Activated naive CD8-positive, alpha-beta T cell treated with anti-CD3 and anti-CD28 coated beads, Interleukin-2, amount 50 U/mL, for 16 hours (primary cell): ENCODE measurements around the gene THAP2.

Source experiments
- DNase-seq: peaks from one replicate; pipeline ENCODE4 v3.0.0-alpha.2; 2020; ENCODE audit warnings: low read depth, low spot score

Gene THAP2

GRCh38 chr12:71703206-71703605 is 39.1 kb downstream of the THAP2 start:
- no peak for DNase-seq

DNA sequence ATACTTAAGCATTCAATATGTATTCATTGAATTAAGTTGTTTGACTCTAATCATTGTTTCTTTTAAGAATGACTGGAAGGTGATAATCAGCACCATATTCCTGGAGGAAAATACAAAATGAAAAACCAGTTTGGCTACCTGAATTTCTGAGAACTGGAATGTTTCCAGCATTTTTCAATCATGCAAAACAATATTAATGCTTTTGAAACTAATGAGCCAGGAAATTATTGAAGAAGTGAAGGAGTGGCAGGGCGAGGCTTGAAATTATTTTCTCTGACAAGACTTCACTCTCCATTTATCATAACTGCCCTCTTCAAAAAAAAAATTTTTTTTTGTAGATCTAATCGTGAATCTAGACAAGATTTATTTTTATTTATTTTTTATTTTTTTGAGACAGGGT is 40.8 kb downstream of the THAP2 start:
- DNase-seq = no peak

GRCh38 chr12:71708658-71709057 is 44.6 kb downstream of the THAP2 start:
- no peak for DNase-seq

- no peak for DNase-seq
Observed at GRCh38 chr12:71710276-71711125, 46.4 kb downstream of the THAP2 start.

GRCh38 chr12:71718611-71719010 is 54.5 kb downstream of the THAP2 start:
- no peak for DNase-seq

DNA sequence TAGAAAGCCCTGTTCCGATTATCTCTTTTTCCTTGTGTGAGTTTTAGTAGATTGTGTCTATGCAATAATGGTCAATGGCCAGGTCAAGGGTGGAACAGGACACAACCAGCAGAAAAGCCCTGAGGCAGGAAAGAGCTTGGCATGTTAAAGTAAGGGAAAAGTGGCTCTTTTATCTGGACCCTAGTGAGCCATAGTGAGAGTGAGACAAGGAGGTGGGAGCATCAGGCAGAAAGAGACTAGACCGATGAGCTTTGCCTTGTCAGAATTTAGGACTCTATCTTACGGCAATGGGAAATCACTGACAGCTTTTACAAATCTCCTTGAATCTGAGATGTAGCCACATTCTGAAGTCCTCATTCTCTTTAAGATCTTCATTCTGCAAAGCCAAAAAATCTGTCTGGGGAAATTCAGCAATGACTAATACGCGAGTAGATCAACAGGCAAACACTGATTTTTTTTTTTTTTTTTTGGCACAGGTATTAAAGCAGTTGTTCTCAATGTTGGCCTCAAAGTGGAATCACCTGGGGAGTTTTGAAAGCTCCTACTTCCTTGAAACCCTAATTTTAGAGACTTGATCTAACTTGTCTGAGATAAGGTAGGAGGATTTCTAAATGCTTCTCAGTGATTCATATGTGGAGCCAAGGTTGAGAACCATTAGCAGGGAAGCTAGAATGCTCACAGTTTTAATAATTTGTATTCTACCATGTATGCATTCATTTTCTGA is 55.7 kb downstream of the THAP2 start:
- no peak for DNase-seq

GRCh38 chr12:71721783-71722505 is 57.8 kb downstream of the THAP2 start:
- no peak for DNase-seq

GRCh38 chr12:71725011-71725410 is 60.9 kb downstream of the THAP2 start:
- no peak for DNase-seq

GRCh38 chr12:71726548-71726947 is 62.4 kb downstream of the THAP2 start:
- DNase-seq = no peak

DNA sequence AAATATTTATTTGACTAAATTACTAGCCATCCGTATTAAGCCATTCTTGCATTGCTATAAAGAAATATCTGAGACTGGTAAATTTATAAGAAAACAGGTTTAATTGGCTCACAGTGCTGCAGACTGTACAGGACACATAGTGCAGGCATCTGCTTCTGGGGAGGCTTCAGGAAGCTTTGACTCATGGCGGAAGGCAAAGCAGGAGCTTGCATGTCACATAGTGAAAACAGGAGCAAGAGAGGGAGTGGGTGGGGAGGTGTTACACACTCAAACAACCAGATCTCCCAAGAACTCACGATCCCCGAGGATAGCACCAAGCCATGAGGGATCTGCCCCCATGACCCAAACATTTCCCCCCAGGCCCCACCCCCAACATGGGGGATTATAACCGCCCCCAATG is 63.9 kb downstream of the THAP2 start:
- no peak for DNase-seq
